GM23338 (cell line): ENCODE measurements around the gene ARL6IP5. TPM values are rescaled to one million over a fixed set of nuclear protein-coding genes. Genes with fewer than 3 reads are reported as not detected.

Experiments used
- ATAC-seq: fragments of 200-7000 bp; cut with Tn5 transposase; 3 replicates; pipeline ENCODE4 v1.9.1; 2020
- DNase-seq: peaks from one replicate; pipeline ENCODE4 v3.0.0-alpha.2; 2015; ENCODE audit warnings: low spot score
- H2AFZ ChIP-seq: fragments of 200-600 bp; sonication (generic); 2 replicates; pipeline ENCODE4 v1.8.0; 2016; ENCODE audit warnings: antibody characterized with exemption, mild to moderate bottlenecking, moderate library complexity
- H3F3A ChIP-seq: fragments of 200-600 bp; sonication (generic); replicated peaks from 2 replicates; pipeline ENCODE4 v1.8.0; 2017; ENCODE audit warnings: antibody characterized with exemption, mixed run types, low read depth
- H3K27ac ChIP-seq: fragments of 200-600 bp; sonication (generic); 2 replicates; pipeline ENCODE4 v1.6.1; 2016; ENCODE audit warnings: low read depth
- H3K27me3 ChIP-seq: fragments of 200-600 bp; sonication (generic); 2 replicates; pipeline ENCODE4 v1.8.0; 2016; ENCODE audit warnings: mild to moderate bottlenecking, mixed run types, moderate library complexity; ENCODE audit not compliant: insufficient read depth
- H3K36me3 ChIP-seq: fragments of 200-600 bp; sonication (generic); 2 replicates; pipeline ENCODE4 v1.8.0; 2016; ENCODE audit warnings: mild to moderate bottlenecking; ENCODE audit not compliant: insufficient read depth
- H3K4me1 ChIP-seq: fragments of 200-600 bp; sonication (generic); 2 replicates; pipeline ENCODE4 v1.8.0; 2016; ENCODE audit warnings: mild to moderate bottlenecking, moderate library complexity; ENCODE audit not compliant: insufficient read depth
- H3K4me2 ChIP-seq: fragments of 200-600 bp; sonication (generic); 2 replicates; pipeline ENCODE4 v1.7.1; 2017; ENCODE audit warnings: mixed run types
- H3K4me3 ChIP-seq: fragments of 200-600 bp; sonication (generic); 2 replicates; pipeline ENCODE4 v1.6.1; 2016; ENCODE audit warnings: mixed run types
- H3K79me2 ChIP-seq: fragments of 200-600 bp; sonication (generic); replicated peaks from 2 replicates; pipeline ENCODE4 v1.8.0; 2017; ENCODE audit warnings: mild to moderate bottlenecking; ENCODE audit not compliant: insufficient read depth
- H3K9me2 ChIP-seq: fragments of 200-600 bp; sonication (generic); 2 replicates; pipeline ENCODE4 v1.8.0; 2017; ENCODE audit not compliant: insufficient read depth
- H4K20me1 ChIP-seq: fragments of 200-600 bp; sonication (generic); replicated peaks from 2 replicates; pipeline ENCODE4 v1.8.0; 2017; ENCODE audit warnings: mild to moderate bottlenecking; ENCODE audit not compliant: insufficient read depth
- H3K27ac Mint-ChIP-seq: 2 replicates; pipeline ENCODE4 v1.8.0; 2020; ENCODE audit warnings: inconsistent platforms, mild to moderate bottlenecking, moderate library complexity, mixed read lengths
- H3K27me3 Mint-ChIP-seq: 3 replicates; pipeline ENCODE4 v1.8.0; 2022; ENCODE audit warnings: low read depth, mild to moderate bottlenecking, moderate library complexity, mixed read lengths, inconsistent platforms; ENCODE audit not compliant: insufficient read depth, poor library complexity
- H3K36me3 Mint-ChIP-seq: 3 replicates; pipeline ENCODE4 v1.8.0; 2021; ENCODE audit warnings: low read depth, mild to moderate bottlenecking, inconsistent platforms, moderate library complexity, mixed read lengths
- H3K4me1 Mint-ChIP-seq: 3 replicates; pipeline ENCODE4 v1.8.0; 2020; ENCODE audit warnings: mild to moderate bottlenecking, inconsistent platforms, mixed read lengths
- H3K4me3 Mint-ChIP-seq: 3 replicates; pipeline ENCODE4 v1.8.0; 2021; ENCODE audit warnings: moderate library complexity, mild to moderate bottlenecking, inconsistent platforms, mixed read lengths
- H3K9me3 Mint-ChIP-seq: 3 replicates; pipeline ENCODE4 v1.8.0; 2020; ENCODE audit warnings: moderate library complexity, mild to moderate bottlenecking, inconsistent platforms, mixed read lengths
- CREB1 ChIP-seq: fragments of 250-450 bp; sonication (Bioruptor Pico); IDR thresholded peaks from 2 replicates; pipeline ENCODE4 v1.5.0; 2020; ENCODE audit warnings: low read depth, mild to moderate bottlenecking, moderate library complexity
- EZH2 ChIP-seq: fragments of 200-600 bp; sonication (generic); IDR thresholded peaks from one replicate; pipeline ENCODE4 v1.8.0; 2017; ENCODE audit warnings: antibody characterized with exemption, mild to moderate bottlenecking, low read depth; ENCODE audit not compliant: unreplicated experiment
- EZH2phosphoT487 ChIP-seq: fragments of 200-600 bp; sonication (generic); IDR thresholded peaks from one replicate; pipeline ENCODE4 v1.8.1; 2018; ENCODE audit warnings: antibody characterized with exemption; ENCODE audit not compliant: unreplicated experiment
- JUNB ChIP-seq: IDR thresholded peaks from one replicate; pipeline ENCODE4 v1.6.1; 2016; ENCODE audit warnings: antibody characterized with exemption; ENCODE audit not compliant: unreplicated experiment
- NANOG ChIP-seq: IDR thresholded peaks from 2 replicates; pipeline ENCODE4 v1.6.1; 2016; ENCODE audit warnings: antibody characterized with exemption, borderline replicate concordance
- POLR2AphosphoS5 ChIP-seq: IDR thresholded peaks from 2 replicates; pipeline ENCODE4 v1.6.1; 2016; ENCODE audit warnings: antibody characterized with exemption, low read depth
- STAT1 ChIP-seq: IDR thresholded peaks from one replicate; pipeline ENCODE4 v1.6.1; 2016; ENCODE audit warnings: antibody characterized with exemption; ENCODE audit not compliant: unreplicated experiment
- ZNF331 ChIP-seq: fragments of 250-450 bp; sonication (Bioruptor Pico); IDR thresholded peaks from 2 replicates; pipeline ENCODE4 v1.5.0; 2020; ENCODE audit warnings: low read depth, mild to moderate bottlenecking, moderate library complexity
- polyA plus RNA-seq: library from polyadenylated mRNA; unstranded; fragments of >200 nt; fragmentation: Nextera tagmentation; extraction: Ambion mirVana; gene quantifications from 2 replicates; pipeline ENCODE4 v1.2.1, GENCODE V29; 2016
- total RNA-seq: library from RNA; depleted of rRNA; stranded (reverse); fragments of >200 nt; shearing (Covaris generic); gene quantifications from 2 replicates; pipeline ENCODE4 v1.2.3, GENCODE V29; 2014
- TF ChIP-seq, protein P1 (sequence below), 2 experiments: fragments of 200-600 bp in 1 of 2; sonication (generic) in 1 of 2; conservative IDR thresholded peaks; 2 replicates each; pipeline versions ENCODE4 v1.5.1 to v1.6.1; 2016 to 2017; ENCODE audit warnings: antibody characterized with exemption in 2 of 2, low read depth in 2 of 2, mild to moderate bottlenecking in 2 of 2, moderate library complexity in 1 of 2
- TF ChIP-seq, protein P2 (sequence below): IDR thresholded peaks from one replicate; pipeline ENCODE4 v1.6.1; 2018; ENCODE audit warnings: antibody characterized with exemption; ENCODE audit not compliant: unreplicated experiment
- TF ChIP-seq, protein P3 (sequence below): fragments of 250-450 bp; sonication (Bioruptor Pico); IDR thresholded peaks from 2 replicates; pipeline ENCODE4 v1.5.0; 2020; ENCODE audit warnings: mild to moderate bottlenecking, moderate library complexity

ARL6IP5 gene
- total and polyA plus RNA-seq, 2 experiments from 2014 or later, result 28.8 to 39.8 TPM

DNA sequence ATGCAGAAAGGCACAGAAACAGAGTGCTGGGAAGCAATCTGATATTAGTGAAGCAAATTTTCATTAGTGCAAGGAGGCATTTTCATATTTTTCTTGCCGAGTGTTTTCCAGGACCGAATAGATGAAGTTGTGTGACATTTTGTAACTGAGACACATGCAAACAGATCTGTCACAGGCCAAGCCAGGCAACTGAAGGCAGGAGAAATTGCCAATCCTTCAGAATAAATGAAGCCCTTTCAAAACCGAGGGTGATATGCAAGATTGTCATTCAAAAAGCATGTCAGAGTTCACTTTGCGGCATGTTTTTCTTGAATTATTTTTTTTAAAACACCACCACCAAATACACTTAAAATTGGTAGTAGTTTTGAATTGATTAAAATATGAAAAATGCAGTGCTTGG, 31.4 kb downstream of the ARL6IP5 start:
- Mint-ChIP-seq H3K36me3 (no peaks in the 10 kb centered on the region), H3K9me3 (no peaks in the 10 kb centered on the region), H3K27ac (no peak overlapping the region), H3K4me1 (peaks cover 3% of the 10 kb centered on the region), H3K27me3 (no peaks in the 10 kb centered on the region), H3K4me3 (no peak overlapping the region)
- DNase-seq (no peak), ATAC-seq (no peak)
- no peak overlapping the region for H3K4me2 ChIP-seq
- H3K36me3 ChIP-seq, result no peaks in the 10 kb centered on the region
- no peaks in the 10 kb centered on the region for H3K27me3 ChIP-seq
- H3K4me3 ChIP-seq, result no peak overlapping the region
- H3K9me2 ChIP-seq, result no peaks in the 10 kb centered on the region
- no peaks in the 10 kb centered on the region; the same call in 1 of the 2 replicates for H3K4me1 ChIP-seq
- no peak overlapping the region for H3K27ac ChIP-seq
- H3F3A ChIP-seq, result no peaks in the 10 kb centered on the region
- TF ChIP-seq JUNB (no peak), EZH2phosphoT487 (no peak), POLR2AphosphoS5 (no peak), ZNF331 (CRISPR knock-in tag) (no peak), CREB1 (CRISPR knock-in tag) (no peak), STAT1 (no peak), EZH2 (no peak), NANOG (no peak)
- TF ChIP-seq, protein P1, sequence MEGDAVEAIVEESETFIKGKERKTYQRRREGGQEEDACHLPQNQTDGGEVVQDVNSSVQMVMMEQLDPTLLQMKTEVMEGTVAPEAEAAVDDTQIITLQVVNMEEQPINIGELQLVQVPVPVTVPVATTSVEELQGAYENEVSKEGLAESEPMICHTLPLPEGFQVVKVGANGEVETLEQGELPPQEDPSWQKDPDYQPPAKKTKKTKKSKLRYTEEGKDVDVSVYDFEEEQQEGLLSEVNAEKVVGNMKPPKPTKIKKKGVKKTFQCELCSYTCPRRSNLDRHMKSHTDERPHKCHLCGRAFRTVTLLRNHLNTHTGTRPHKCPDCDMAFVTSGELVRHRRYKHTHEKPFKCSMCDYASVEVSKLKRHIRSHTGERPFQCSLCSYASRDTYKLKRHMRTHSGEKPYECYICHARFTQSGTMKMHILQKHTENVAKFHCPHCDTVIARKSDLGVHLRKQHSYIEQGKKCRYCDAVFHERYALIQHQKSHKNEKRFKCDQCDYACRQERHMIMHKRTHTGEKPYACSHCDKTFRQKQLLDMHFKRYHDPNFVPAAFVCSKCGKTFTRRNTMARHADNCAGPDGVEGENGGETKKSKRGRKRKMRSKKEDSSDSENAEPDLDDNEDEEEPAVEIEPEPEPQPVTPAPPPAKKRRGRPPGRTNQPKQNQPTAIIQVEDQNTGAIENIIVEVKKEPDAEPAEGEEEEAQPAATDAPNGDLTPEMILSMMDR (conservative IDR thresholded peaks at IDR 0.05; ENCODE audit: low read depth in 2 of 2), result no peak
- TF ChIP-seq, protein P2, sequence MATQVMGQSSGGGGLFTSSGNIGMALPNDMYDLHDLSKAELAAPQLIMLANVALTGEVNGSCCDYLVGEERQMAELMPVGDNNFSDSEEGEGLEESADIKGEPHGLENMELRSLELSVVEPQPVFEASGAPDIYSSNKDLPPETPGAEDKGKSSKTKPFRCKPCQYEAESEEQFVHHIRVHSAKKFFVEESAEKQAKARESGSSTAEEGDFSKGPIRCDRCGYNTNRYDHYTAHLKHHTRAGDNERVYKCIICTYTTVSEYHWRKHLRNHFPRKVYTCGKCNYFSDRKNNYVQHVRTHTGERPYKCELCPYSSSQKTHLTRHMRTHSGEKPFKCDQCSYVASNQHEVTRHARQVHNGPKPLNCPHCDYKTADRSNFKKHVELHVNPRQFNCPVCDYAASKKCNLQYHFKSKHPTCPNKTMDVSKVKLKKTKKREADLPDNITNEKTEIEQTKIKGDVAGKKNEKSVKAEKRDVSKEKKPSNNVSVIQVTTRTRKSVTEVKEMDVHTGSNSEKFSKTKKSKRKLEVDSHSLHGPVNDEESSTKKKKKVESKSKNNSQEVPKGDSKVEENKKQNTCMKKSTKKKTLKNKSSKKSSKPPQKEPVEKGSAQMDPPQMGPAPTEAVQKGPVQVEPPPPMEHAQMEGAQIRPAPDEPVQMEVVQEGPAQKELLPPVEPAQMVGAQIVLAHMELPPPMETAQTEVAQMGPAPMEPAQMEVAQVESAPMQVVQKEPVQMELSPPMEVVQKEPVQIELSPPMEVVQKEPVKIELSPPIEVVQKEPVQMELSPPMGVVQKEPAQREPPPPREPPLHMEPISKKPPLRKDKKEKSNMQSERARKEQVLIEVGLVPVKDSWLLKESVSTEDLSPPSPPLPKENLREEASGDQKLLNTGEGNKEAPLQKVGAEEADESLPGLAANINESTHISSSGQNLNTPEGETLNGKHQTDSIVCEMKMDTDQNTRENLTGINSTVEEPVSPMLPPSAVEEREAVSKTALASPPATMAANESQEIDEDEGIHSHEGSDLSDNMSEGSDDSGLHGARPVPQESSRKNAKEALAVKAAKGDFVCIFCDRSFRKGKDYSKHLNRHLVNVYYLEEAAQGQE, result no peak
- TF ChIP-seq, protein P3, sequence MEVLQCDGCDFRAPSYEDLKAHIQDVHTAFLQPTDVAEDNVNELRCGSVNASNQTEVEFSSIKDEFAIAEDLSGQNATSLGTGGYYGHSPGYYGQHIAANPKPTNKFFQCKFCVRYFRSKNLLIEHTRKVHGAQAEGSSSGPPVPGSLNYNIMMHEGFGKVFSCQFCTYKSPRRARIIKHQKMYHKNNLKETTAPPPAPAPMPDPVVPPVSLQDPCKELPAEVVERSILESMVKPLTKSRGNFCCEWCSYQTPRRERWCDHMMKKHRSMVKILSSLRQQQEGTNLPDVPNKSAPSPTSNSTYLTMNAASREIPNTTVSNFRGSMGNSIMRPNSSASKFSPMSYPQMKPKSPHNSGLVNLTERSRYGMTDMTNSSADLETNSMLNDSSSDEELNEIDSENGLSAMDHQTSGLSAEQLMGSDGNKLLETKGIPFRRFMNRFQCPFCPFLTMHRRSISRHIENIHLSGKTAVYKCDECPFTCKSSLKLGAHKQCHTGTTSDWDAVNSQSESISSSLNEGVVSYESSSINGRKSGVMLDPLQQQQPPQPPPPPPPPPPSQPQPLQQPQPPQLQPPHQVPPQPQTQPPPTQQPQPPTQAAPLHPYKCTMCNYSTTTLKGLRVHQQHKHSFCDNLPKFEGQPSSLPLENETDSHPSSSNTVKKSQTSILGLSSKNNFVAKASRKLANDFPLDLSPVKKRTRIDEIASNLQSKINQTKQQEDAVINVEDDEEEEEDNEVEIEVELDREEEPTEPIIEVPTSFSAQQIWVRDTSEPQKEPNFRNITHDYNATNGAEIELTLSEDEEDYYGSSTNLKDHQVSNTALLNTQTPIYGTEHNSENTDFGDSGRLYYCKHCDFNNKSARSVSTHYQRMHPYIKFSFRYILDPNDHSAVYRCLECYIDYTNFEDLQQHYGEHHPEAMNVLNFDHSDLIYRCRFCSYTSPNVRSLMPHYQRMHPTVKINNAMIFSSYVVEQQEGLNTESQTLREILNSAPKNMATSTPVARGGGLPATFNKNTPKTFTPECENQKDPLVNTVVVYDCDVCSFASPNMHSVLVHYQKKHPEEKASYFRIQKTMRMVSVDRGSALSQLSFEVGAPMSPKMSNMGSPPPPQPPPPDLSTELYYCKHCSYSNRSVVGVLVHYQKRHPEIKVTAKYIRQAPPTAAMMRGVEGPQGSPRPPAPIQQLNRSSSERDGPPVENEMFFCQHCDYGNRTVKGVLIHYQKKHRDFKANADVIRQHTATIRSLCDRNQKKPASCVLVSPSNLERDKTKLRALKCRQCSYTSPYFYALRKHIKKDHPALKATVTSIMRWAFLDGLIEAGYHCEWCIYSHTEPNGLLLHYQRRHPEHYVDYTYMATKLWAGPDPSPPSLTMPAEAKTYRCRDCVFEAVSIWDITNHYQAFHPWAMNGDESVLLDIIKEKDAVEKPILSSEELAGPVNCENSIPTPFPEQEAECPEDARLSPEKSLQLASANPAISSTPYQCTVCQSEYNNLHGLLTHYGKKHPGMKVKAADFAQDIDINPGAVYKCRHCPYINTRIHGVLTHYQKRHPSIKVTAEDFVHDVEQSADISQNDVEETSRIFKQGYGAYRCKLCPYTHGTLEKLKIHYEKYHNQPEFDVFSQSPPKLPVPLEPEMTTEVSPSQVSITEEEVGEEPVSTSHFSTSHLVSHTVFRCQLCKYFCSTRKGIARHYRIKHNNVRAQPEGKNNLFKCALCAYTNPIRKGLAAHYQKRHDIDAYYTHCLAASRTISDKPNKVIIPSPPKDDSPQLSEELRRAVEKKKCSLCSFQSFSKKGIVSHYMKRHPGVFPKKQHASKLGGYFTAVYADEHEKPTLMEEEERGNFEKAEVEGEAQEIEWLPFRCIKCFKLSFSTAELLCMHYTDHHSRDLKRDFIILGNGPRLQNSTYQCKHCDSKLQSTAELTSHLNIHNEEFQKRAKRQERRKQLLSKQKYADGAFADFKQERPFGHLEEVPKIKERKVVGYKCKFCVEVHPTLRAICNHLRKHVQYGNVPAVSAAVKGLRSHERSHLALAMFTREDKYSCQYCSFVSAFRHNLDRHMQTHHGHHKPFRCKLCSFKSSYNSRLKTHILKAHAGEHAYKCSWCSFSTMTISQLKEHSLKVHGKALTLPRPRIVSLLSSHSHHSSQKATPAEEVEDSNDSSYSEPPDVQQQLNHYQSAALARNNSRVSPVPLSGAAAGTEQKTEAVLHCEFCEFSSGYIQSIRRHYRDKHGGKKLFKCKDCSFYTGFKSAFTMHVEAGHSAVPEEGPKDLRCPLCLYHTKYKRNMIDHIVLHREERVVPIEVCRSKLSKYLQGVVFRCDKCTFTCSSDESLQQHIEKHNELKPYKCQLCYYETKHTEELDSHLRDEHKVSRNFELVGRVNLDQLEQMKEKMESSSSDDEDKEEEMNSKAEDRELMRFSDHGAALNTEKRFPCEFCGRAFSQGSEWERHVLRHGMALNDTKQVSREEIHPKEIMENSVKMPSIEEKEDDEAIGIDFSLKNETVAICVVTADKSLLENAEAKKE (CRISPR knock-in tag), result no peak
- H2AFZ ChIP-seq, result no peak overlapping the region
- H4K20me1 ChIP-seq, result no peaks in the 10 kb centered on the region
- no peaks in the 10 kb centered on the region for H3K79me2 ChIP-seq
